GM19397 (cell line): ENCODE data around the gene LBHD2.

Source experiments
- ATAC-seq: cut with Tn5 transposase; IDR thresholded peaks from one replicate; pipeline ENCODE4 v1.9.1; 2021; ENCODE audit warnings: mild to moderate bottlenecking, moderate library complexity; ENCODE audit not compliant: unreplicated experiment

LBHD2 gene

GRCh38 chr14:103090481-103091020 lies 6.5 kb downstream of the LBHD2 start:
- no peak for ATAC-seq

- no peak for ATAC-seq
These were observed 7.3 kb downstream of the LBHD2 start for GRCh38 chr14:103091041-103091882.

GRCh38 chr14:103091883-103092222 lies 7.8 kb downstream of the LBHD2 start:
- no peak for ATAC-seq

- no peak for ATAC-seq
These were observed 9.9 kb downstream of the LBHD2 start for GRCh38 chr14:103093856-103094405.

- no peak for ATAC-seq
These were observed 10.6 kb downstream of the LBHD2 start, which contains the start of gene EXOC3L4 for GRCh38 chr14:103094406-103095209. EXOC3L4 (plus strand) TSS chr14:103094725; CDS start chr14:103100220, 5,495 bp downstream.

- no peak for ATAC-seq
These were observed 11.3 kb downstream of the LBHD2 start for GRCh38 chr14:103095210-103095778.

GRCh38 chr14:103096387-103096786 lies 12.4 kb downstream of the LBHD2 start:
- no peak for ATAC-seq

- no peak for ATAC-seq
These were observed 13.4 kb downstream of the LBHD2 start for GRCh38 chr14:103097244-103097993.

GRCh38 chr14:103097994-103098957 lies 14.3 kb downstream of the LBHD2 start:
- no peak for ATAC-seq

GRCh38 chr14:103099081-103099732 lies 15.2 kb downstream of the LBHD2 start:
- no peak for ATAC-seq

GRCh38 chr14:103099733-103100280 lies 15.8 kb downstream of the LBHD2 start:
- ATAC-seq = no peak

GRCh38 chr14:103100281-103101121 lies 16.5 kb downstream of the LBHD2 start:
- no peak for ATAC-seq

- no peak for ATAC-seq
These were observed 17.4 kb downstream of the LBHD2 start for GRCh38 chr14:103101257-103101962.

- ATAC-seq = no peak
These were observed 18.1 kb downstream of the LBHD2 start for GRCh38 chr14:103101963-103102688.

- ATAC-seq = no peak
These were observed 18.8 kb downstream of the LBHD2 start for GRCh38 chr14:103102689-103103260.
